ENCODE measurements around the gene CLGN. TPM values are rescaled to one million over a fixed set of nuclear protein-coding genes. Genes with fewer than 3 reads are reported as not detected.
"Not testable (repeated sequence)": the region's sequence is repeated elsewhere in the genome, so short reads cannot be mapped to it uniquely, and the experiment has no call there.

CLGN gene, protein sequence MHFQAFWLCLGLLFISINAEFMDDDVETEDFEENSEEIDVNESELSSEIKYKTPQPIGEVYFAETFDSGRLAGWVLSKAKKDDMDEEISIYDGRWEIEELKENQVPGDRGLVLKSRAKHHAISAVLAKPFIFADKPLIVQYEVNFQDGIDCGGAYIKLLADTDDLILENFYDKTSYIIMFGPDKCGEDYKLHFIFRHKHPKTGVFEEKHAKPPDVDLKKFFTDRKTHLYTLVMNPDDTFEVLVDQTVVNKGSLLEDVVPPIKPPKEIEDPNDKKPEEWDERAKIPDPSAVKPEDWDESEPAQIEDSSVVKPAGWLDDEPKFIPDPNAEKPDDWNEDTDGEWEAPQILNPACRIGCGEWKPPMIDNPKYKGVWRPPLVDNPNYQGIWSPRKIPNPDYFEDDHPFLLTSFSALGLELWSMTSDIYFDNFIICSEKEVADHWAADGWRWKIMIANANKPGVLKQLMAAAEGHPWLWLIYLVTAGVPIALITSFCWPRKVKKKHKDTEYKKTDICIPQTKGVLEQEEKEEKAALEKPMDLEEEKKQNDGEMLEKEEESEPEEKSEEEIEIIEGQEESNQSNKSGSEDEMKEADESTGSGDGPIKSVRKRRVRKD
- 69.0 and 74.9 TPM in 2 replicates for total RNA-seq (2014; rRNA removed; shearing (Covaris generic))
- polyA plus RNA-seq (2014; cell fraction: nucleus; rRNA removed): 3.1 and 5.0 TPM in 2 replicates

DNA sequence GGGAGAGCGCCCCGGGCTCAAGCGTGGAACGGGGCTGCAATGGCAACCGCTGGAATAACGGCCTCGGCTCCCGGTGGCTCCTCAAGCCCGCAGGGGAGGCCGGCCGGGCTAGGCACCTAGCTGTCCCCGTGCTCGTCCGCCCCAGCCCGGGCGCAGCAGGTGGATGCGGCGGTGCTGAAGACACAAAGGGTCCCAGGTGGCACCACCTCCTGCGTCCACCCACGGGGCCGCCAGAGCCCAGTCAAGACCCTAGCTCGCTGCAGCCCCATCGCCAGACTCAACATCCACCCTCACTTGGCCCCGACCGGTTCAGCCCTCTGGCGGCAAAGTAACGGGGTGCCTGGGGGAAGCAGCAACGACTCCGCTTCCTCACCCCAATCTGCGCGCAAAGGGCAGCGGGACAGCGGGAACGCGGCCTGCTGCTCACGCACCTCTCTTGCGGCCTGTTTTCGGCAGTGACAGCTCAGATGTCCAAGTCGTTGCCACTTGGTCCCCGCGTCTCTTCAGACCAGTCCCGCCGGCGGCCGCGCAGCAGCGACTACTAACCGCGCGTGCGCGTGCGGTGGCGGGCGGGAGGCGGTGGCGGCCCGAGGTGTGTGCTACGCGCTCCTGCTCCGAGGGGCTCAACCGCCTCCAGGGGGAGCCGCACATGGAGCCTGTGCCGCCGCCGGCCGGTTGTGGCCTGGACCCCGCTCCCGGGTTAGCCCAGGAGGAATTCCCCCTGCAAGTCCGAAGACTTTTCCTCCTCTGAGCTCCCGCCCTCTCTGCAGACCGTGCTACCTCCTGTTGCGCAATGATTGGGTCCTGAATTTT lies at the start of gene CLGN:
TSS of gene CLGN (minus strand) at position 543 of the 813 bp plus-strand sequence. CDS start 14,570 bp downstream, outside the sequence.
- peak; percentile 63 for DNase-seq (ENCODE audit: extremely low read depth, low read depth)

DNA sequence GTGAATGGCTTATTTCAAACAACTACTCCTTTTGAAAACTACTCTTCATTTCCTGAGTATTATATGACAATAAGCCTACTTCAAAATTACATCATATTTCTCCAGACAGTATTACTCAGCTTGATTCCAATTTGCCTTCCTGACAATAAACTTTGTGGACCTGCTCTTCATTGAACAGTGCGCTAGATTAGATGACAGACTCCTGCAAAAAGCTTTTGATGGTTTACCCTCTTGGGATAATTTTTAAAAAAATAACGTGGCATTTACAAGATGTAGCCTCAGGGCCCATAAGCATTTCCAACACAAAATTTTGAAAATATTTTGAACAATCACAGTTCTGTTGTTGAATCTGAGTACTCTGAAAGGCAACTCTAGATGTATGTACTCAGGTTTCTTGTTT lies 44.7 kb upstream of the CLGN start:
- no peak for DNase-seq (ENCODE audit: extremely low read depth, low read depth)

DNA sequence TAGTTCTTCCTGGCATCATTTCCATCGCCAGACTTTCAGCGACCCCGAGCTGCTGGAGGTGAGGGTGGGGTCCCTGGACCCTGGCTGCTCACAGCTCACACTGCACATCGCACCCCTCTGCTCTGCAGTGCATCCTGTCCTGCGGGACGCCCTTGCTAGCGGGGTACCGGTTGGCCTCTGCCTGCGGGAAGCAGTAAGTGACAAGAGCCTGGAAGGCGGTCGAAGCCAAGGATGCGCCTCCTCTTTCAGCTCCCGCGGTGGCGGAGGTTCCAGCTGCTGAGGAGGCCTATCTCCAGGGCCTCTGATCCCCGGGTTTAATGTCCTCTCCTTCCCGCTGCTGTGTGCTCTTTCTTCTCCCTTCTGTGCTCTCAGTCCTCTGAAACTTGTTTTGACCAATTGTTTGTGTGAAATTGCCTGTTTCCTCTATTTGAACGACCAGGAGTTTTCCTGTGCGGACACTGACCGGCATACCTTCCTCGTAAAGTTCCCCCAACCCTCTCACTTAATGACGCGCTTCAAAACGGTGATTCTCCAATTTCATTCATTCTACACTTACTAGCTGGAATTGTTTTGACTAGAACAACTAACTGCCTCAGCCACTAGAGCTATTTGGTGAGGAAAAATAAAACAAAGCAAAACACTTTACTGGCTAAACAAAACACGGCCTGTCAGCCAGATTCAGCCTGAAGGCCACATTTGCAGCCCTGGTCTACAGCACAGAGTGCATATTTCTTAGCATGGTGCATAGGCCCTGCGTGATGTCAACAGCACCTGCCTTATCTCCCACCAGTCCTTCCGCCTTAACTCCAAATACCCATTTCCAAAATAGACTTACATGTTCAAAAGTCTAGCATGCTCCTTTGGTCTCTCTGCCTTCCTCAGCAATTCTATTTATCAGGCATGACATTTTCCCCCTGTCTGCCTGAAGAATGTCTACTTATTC lies 42.6 kb upstream of the CLGN start:
- no peak for DNase-seq (ENCODE audit: extremely low read depth, low read depth)

DNA sequence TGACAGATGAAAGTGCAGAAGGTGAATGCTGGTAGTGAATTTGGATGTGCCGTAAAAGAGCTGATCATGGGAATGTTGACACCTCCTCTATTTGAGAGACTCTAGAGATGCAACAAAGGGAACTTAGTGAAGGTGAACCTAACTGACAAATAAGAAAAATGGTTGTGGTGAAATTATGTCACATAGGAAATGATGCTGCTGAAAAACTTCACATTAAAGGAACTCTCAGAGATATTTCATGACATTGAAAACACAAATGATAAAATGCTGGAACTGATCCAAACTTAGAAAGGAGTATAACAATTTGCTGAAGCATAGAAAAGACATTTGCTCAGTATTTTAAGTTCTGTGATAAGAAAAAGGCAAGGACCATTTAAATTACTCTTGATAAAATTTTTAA lies 38.7 kb upstream of the CLGN start:
- no peak for DNase-seq (ENCODE audit: extremely low read depth, low read depth)

DNA sequence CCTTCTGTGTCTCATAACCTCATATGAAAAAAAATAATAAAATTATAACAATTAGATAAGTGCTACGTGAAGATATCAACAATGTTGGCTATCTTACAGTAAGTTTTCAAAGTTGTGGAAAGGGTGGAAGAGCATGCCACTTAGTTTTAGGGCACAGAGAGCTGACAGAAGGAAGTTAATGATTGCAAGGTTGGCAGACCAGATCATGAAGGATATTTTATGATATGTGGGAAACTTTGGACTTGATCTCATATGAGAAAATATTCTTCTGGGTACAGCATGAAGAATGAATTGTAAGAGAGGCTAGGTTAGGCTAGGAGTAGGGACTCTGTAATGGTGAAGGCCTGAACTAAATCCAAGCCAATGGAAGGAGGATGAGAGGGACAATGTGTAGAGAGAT lies 36.2 kb upstream of the CLGN start:
- no peak for DNase-seq (ENCODE audit: extremely low read depth, low read depth)

DNA sequence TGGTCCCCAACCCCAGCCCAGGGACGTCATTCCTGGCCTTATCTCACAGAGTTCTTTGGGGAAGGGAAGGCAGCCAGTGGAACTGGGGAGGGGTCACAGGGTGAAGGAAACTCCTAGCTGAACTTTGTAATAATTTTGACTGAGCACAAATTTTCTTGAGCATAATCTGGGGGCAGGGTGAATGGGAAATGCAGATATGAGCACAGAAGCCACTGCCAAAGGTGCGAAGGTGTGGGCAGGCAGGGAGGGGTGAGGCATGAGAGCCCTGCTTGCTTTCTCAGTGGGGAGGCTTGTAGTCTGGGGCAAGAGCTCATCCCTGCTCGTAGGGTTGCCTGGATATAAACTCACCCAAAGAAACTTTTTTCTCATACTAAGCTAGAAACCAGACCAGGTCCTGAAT lies 35.7 kb upstream of the CLGN start:
- no peak for DNase-seq (ENCODE audit: extremely low read depth, low read depth)

DNA sequence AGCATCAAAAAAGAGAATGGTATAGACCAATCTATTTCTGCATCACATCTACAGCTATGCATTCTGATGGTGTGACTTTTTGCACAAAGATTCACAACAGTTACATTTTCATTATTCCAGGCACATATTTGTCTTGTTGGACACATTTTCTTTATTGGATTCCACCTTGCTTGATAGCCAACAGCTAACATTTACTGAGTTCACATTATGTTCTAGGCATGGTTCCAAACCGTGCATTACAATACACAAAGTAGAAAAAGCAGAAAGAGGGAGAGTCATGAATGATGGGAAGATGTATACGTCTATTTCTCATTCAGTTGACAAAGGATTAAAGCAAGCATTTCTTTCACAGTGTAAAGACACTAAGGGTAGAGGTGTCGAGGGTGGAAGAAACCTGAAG lies 22.9 kb upstream of the CLGN start:
- no peak for DNase-seq (ENCODE audit: extremely low read depth, low read depth)

DNA sequence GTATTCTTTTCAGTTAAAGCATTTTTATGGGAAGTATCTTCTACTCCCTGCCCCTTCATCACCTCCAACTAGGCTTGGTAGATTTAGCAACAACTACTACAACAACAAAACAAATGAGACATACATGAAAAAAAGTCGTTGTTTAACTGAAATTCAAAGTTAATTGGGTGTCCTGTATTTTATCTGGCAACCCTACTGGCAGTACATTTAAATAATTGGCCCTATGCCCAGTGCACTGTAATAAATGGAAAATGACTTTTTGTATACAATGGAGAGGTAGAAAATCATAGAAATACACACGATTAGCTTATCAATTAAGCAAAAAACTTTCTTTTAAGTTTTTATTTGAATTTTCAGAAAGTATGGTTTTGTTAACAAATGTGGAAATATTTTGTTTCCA lies 21.4 kb upstream of the CLGN start:
- no peak for DNase-seq (ENCODE audit: extremely low read depth, low read depth)

DNA sequence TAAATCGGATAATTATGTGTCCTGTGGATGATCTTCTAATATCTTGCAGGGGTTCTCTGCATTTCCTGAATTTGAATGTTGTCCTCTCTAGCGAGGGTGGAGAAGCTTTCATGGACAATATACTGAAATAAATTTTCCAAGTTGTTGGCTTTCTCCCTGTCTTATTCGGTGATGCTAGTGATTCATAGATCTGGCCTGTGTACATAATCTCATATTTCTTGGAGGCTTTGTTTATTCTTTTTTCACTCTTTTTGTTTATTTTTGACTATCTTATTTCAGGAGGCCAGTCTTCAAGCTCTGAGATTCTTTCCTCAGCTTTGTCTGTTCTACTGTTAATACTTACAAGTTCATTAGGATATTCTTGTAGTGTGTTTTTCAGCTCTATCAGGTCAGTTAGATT lies 20.7 kb upstream of the CLGN start:
- DNase-seq (ENCODE audit: extremely low read depth, low read depth): no peak

DNA sequence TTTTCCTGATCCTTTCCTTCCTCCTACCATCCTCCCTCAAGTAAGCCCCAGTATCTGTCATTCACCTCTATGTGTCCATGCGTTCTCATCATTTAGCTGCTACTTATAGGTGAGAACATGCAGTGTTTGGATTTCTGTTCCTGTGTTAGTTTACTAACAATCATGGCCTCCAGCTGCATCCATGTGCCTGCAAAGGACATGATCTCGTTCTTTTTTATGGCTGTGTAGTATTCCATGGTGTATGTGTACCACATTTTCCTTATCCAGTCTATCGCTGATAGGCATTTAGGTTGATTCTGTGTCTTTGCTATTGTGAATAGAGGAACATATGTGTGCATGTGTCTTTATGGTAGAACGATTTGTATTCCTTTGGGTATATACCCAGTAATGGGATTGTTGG lies 16.9 kb upstream of the CLGN start:
- not testable (repeated sequence) for DNase-seq (ENCODE audit: extremely low read depth, low read depth)

DNA sequence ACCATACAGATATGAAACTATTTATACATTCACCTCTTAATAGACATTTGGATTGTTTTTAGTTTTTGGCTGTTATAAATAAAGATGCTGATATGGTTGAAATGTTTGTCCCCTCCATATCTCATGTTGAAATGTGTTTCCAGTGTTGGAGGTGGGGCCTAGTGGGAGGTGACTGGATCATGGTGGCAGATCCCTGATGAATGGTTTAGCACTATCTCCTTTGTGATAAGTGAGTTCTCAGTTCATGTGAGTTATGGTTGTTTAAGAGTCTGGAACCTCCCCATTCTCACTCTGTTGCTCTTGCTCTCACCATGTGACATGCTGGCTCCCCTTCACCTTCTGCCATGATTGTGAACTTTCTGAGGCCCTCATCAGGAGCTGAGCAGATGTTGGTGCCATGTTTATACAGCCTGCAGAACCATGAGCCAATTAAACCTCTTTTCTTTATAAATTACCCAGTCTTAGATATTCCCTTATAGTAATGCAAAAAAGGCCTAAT lies 12.2 kb upstream of the CLGN start:
- DNase-seq (ENCODE audit: extremely low read depth, low read depth): no peak

DNA sequence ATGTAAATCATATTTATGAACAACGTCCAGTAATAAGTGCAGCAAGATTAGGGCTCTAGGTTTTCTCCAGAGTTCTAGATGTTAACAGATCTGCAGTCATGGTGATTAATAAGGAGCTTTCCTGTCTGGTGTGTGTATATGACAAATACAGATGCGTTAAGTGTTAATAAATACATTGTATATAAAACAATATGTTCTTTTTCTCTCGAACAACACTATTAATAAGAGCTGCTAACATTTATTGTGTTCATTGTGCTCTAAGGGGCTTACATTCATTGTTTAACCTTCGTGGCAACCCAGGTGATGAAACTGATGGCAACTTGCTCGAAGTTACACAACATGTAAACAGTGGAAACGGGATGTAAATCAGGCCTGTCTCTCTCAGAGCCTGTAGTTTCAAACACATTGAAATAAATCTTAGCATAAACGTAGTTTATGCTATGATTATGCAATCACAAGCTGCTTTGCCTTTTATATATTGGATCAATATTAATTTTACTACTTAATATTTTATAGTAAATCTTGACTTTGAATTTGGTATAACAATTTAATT lies 547 bp upstream of the CLGN start:
- peak; percentile 88 for DNase-seq (ENCODE audit: extremely low read depth, low read depth)

DNA sequence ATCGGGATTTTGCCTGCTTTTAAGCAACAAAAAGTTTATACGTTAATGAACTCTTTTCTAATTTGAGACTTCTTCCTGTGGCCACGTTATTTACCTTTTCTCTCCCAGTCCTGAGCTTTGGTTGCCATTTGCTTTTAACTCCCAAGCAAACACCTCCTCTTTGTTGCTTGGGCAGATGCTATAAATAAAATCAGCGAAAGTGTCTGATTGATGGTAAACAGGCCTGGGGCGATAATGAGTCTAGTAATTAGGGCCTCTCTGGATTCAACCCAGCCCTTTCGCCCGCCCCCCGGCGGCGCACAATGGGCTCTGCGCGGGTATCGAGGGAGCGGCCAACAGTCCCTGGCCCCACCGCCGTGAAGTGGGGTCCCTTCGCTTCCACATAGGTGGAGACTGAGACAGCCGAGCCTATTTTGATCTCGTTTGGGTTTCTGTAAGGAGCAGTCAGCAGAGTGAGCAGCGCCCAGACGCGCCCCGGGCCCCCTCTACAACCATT lies 790 bp downstream of the CLGN start:
- DNase-seq (ENCODE audit: extremely low read depth, low read depth): no peak

DNA sequence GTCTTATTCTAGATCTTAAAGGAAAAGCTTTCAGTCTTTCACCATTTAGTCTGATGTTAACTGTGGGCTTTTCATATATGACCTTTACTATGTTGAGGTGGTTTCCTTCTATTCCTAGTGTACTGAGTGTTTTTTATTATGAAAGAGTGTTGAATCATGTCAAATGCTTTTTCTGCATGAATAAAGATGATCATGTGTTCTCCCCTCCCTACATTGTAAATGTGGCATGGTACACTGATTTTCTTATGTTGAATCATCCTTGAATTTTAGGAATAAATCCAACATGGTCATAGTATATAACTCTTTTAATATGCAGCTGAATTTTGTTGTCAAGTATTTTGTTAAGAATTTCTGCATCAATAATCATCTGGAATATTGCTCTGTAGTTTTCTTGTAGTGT lies 4.3 kb downstream of the CLGN start:
- no peak for DNase-seq (ENCODE audit: extremely low read depth, low read depth)

DNA sequence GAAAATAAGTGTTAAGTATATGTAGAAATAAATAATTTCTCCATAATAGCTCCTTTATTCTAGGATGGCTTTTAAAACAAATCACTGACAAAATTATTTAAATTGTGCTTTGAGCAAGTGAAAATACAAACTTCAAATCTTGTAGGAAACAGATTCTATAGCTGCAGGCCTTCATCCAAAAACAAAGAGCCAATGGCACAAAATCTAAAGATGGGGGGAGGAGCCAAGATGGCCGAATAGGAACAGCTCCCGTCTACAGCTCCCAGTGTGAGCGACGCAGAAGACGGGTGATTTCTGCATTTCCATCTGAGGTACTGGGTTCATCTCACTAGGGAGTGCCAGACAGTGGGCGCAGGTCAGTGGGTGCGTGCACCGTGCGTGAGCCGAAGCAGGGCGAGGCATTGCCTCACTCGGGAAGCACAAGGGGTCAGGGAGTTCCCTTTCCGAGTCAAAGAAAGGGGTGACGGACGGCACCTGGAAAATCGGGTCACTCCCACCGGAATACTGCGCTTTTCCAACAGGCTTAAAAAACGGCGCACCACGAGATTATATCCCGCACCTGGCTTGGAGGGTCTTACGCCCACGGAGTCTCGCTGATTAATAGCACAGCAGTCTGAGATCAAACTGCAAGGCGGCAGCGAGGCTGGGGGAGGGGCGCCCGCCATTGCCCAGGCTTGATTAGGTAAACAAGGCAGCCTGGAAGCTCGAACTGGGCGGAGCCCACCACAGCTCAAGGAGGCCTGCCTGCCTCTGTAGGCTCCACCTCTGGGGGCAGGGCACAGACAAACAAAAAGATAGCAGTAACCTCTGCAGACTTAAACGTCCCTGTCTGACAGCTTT lies 14.1 kb downstream of the CLGN start:
- DNase-seq (ENCODE audit: extremely low read depth, low read depth): not testable (repeated sequence)

DNA sequence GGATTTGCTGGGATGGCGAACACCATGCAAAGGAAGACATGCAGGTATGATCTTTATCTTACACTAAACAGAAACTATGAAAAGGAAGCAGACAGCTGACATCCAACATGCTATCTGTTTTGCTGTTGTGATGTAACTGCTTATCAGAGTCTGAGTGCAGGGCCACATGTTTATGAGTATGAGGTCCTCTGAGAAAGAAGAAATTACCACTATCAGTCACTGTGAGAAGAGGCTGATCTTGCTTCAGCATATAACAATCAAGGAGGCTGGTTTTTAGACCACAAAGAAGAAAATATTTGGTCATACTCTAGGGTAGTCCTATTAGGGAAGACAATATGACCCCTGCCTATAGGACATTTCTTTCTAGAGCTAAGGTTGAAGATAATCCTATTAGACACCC lies 18.5 kb downstream of the CLGN start:
- no peak for DNase-seq (ENCODE audit: extremely low read depth, low read depth)

DNA sequence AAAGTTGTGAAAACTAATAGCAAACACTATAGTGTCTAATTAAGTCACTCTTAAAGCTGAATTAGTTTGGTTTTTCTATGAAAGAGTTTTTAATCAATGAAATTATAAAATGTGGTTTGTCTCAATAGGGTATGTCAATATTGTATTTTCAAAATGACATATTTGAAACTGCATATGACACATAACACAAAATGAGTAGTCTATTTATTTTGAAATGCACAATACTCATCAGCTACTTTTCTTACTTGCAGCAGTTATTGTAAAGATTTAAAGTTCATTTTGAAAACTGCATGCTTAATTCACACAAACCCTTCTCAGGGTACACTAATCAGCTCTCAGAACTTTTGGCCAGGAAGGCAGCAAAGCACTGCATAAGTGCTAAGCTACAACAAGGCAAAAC lies 21.2 kb downstream of the CLGN start:
- no peak for DNase-seq (ENCODE audit: extremely low read depth, low read depth)

DNA sequence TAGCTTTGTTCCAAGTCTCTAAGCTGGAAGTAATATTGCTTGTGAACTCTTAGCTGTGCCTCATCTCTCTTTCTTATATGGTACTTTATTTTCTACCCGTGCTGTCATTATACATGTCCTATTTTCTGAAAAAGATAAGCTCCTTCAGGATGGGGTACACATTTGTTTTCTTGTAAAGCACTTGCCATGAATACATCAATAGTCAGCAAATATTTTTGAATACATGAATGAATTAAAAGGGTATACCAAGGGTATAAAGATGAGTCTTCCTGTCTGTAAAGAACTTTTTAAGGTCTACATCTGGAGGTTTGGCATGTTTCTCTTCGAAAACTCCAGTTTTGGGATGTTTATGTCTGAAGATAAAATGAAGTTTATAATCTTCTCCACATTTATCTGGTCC lies 27.3 kb downstream of the CLGN start:
- no peak for DNase-seq (ENCODE audit: extremely low read depth, low read depth)

DNA sequence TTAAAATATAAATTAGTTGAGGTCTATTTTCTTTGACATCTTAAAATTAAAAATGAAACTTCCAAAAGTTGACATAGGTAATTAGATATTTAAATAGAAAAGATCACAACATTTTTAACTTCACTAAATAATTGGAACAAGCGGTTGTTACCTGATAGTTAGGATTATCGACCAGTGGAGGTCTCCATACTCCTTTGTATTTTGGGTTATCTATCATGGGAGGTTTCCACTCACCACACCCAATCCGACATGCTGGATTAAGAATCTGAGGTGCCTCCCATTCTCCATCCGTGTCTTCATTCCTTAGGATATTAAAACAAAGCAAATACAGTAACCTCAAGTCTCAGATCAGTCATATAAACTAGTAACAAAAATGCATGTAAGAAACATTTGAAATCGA lies 31.8 kb downstream of the CLGN start:
- DNase-seq (ENCODE audit: extremely low read depth, low read depth): no peak
